Skin epidermis (tissue), 12 donors: ENCODE measurements around the gene ZNF23.
"Not testable (repeated sequence)": the region's sequence is repeated elsewhere in the genome, so short reads cannot be mapped to it uniquely, and the experiment has no call there.

ENCODE experiments used
- H3K27ac ChIP-seq, 21 experiments: fragments of 200-600 bp; sonication (generic) in 11 of 21; one replicate each; pipeline ENCODE4 v1.5.0; 2020; ENCODE audit warnings: mild to moderate bottlenecking in 3 of 21, inconsistent platforms in 2 of 21, moderate library complexity in 2 of 21
- H3K4me3 ChIP-seq, 7 experiments: fragments of 200-600 bp; sonication (generic) in 2 of 7; one replicate each; pipeline ENCODE4 v1.5.0; 2020; ENCODE audit warnings: inconsistent platforms in 2 of 7, mild to moderate bottlenecking in 2 of 7, moderate library complexity in 1 of 7

Gene ZNF23

DNA sequence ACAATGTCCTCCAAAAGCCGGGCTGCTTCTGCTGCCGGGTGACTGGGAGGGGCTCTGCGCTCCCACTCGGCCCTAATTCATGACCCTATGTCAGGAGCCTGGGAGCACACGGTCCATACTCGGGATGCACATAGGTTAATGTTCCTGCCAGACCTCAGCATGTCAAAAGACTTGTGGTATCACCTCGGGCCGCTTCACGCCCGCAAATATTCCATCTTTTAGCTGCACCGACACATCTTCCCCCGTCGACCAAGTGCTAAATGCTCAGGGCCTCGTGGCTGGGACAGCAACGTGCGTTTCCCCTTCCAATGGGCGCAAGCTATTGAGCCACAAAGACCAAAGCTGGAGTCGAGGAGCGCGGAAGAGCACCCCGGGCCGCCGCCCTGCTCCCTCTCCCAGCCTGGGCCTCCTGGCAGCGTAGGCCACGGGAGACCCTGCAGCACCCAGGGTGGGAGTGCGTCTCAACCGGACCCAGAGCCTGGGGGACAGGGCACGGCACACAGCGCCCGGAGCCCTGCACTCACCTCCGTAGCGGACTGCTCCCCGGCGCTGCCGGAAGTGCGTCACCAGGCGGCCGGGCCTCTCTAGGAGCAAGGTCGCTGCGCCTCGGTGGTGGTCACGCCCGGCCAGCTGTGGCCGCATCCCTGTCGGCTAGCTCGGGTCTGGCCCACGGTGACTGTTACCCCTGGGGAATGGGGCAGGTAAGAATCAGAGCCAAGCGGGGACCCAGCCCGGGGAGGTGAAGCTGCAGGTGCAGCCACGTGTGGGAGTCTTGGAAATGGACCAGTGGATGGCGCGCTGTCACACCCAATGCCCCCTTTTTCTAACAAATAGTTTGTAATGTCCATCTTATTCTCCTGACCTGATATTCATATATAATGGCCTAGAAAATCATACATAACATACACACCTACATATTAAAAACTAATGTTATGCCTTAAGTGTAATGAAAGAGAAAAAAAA, at the start of gene ZNF23:
ZNF23 (minus strand) TSS at position 562 of the 963 bp plus-strand sequence. CDS start 5,451 bp downstream, outside the sequence.
- peak within 1 kb of the TSS; percentile 70 to 96 (median 90) for H3K4me3 ChIP-seq
- peak within 1 kb of the TSS; percentile 34 to 93 (median 87) for H3K27ac ChIP-seq

DNA sequence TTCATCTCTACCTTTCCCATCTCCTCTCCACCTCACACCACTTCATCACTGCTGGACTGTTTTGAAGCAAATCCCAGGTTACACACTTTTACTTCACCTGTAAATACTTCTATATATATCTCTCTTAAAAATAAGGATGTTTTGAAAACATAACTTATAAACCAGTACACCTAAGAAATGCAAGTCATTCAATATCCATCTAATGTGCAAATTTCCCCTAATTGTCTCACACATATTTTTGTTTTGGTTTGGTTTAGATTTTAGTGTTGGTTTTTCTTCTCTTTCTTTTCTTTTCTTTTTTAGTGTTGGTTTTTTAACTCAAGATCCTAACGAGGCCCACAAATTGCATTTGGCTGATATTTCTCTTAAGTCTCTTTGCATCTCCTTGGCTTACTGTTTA, 45.0 kb upstream of the ZNF23 start:
- no peak overlapping the region for H3K27ac ChIP-seq
- H3K4me3 ChIP-seq = no peak overlapping the region

DNA sequence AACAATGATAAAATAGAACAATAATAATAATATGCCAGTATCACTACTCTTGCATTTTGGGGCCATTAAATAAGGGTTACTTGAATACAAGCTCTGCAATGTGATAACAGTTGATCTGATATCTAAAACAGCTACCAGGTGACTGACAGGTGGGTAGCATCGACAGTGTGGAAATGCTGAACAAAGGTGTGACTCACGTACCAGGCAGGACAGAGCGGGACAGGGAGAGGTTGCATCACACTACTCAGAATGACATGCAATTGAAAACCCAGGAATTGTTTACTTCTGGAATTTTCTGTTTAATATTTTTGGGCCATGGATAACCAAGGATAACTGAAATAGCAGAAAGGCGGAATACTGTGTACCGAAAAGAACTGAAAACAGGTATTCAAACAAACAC, 42.9 kb upstream of the ZNF23 start:
- H3K4me3 ChIP-seq = no peak overlapping the region

DNA sequence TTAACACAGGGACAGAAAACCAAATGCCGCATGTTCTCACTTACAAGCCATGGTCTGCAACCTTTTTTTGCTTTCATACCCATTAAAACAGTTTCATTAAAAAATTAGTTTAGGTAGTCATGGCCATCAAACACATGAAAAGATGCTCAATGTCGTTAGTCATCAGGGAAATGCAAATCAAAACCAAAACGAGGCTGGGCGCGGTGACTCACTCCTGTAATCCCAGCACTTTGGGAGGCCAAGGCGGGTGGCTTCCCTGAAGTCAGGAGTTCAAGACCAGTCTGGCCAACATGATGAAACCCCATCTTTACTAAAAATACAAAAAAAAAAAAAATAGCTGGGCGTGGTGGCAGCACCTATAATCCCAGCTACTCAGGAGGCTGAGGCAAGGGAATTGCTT, 42.0 kb upstream of the ZNF23 start:
- H3K4me3 ChIP-seq, H3K27ac ChIP-seq: not testable (repeated sequence)

More for the DNA sequence above, 42.9 kb upstream of the ZNF23 start:
- no peak overlapping the region for H3K27ac ChIP-seq

DNA sequence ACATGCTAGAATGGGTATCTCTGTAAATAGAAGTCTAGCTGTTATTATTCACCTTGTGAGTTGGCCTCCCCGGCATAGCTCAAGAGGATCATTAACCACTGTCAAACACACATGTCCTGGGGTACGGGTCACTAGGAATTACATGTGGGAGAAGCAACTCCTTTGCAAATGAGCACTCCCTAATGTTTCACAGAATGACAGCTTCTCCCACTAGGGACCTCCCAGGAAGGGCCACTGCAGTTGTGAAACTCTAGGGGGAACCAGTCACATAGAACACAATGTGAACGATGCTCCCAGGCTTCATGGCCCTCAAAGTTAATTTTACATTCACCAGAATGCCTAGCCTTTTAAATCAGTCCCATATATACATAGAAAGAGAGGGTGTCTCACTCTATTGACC, 39.5 kb upstream of the ZNF23 start:
- H3K27ac ChIP-seq = no peak overlapping the region
- no peak overlapping the region for H3K4me3 ChIP-seq

DNA sequence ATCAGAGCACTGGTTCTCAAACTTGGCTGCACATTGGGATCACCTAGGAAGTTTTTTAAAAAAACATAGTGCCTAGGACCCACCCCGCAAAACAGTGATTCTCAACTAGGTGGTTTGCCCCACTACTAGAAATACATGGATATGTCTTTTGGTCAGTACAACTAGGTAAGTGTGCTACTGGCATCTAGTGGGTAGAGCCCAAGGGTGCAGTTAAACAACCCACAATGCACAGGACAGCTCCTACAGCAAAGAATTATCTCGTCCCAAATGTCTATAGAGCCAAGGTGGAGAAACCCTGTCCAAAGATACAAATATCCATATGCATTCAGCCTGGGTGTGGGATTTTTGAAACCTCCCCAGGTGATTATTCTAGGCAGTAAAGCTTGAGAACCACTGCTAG, 38.9 kb upstream of the ZNF23 start:
- H3K27ac ChIP-seq = no peak overlapping the region
- no peak overlapping the region for H3K4me3 ChIP-seq

DNA sequence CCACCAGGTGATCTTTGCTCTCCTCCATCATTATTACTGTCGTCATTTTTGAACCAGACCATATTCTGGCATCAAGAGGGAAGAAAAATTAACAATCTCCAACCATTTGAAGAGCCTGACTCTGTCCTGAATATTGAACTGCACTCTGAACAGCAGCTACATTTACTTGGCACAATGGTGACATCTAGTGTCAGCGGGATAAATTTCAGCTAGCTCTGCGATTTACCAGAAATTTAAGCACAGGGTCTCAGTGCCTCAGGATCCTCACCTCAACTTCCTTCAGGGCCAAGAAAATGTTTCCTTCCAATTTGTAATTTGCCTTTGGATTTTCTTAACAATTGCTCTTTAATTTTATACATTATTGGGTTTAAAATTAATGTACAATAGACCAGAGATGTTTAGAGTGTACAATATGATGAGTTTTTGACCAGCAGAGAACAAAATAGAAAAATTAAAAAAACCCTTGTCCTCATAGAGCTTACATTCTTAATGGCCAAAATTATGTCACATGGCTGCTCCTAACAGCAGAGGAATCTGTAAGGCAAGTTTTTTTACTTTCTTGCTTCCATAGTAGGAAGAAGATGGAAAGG, 37.8 kb upstream of the ZNF23 start:
- Histone ChIP-seq H3K27ac (no peak overlapping the region), H3K4me3 (no peak overlapping the region)

DNA sequence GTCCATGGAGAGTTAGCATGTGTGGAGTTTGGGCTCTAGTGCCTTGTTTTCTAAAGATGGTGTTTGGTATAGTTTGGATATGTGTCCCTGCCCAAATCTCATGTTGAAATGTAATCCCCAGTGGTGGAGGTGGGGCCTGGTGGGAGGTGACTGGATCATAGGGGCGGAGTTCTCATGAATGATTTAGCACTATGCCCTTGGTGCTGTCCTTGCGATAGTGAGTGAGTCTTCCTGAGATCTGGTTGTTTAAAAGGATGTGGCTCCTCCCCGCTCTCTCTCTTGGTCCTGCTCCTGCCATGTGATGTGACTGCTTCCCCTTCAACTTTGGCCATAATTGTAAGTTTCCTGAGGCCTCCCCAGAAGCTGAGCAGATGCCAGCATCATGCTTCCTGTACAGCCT, 36.0 kb upstream of the ZNF23 start:
- no peak overlapping the region for H3K27ac ChIP-seq
- H3K4me3 ChIP-seq = no peak overlapping the region

DNA sequence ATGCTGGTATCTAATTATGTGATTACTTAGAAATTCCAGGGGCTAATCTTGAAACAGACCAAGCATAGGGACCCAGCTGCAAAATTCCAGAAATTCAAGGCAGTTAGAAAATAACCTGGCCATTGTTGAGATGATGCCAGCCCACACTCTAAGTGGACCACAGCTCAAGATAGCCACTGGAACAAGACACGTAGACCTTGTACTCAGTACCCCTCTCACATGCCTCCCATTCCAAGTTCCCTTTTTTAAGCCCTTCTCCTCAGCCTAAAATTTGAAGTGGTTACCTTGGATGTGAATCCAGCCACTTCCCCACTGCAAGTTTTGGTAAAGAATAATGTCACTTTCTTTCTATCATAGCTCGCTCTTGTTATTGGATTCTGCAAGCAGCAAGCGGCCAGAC, 31.2 kb upstream of the ZNF23 start:
- H3K4me3 ChIP-seq = no peak overlapping the region
- H3K27ac ChIP-seq = no peak overlapping the region

DNA sequence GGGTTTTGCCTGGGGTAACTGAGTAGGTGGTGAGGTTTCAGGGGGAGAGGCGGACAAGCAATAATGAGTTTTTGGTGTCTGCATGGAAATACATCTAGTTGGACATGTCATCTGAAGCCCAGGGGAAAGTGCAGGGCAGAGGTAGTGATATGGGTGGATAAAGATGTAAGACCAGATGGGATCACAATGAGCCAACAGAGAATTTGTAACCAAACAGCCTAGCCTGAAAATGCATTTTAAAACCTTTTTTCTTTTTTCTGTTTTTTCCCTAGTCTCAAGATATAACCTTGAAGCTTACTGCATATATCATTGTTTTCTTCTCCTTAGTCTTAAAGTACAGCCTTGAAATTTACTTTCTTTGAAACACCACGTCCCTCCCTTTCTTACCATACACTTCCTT, 30.7 kb upstream of the ZNF23 start:
- H3K4me3 ChIP-seq = no peak overlapping the region
- H3K27ac ChIP-seq = no peak overlapping the region

DNA sequence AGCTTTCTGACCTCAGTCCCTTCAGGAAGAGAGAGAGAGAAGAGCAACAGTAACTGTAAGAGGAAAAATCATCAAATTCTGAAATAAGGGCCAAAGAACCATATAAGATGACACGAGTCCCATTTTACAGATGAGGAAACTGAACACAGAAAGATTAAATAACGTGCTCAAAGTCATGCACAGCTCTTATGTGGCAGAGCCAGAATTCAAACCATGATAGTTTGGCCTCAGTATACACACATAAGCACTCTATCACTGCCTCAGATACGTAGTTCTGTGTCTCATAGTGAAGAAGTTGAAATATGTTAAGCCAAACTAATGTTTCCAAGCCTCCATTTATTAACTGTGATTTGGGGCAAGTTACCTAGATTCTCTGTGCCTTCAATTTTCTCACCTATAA, 29.0 kb upstream of the ZNF23 start:
- Histone ChIP-seq H3K27ac (no peak overlapping the region), H3K4me3 (no peak overlapping the region)

DNA sequence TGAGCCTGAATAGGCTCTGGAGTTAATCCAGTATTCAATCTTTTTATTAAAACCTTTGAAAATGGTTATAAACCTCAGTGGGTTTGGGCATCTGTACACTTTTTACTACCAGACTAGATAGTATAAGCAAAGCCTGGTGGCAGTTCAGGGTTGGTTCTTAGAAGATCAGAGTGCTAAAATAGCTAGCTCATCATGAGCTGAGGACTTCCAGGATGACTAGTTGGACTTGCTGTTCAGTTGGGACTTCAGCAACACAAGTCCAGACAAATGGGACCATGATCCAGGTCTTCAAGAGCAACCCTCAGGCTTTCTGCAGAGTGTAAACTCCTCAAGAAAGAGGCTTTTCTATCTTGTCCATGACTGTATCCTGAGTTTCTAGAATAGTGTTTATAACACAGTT, 28.3 kb upstream of the ZNF23 start:
- no peak overlapping the region for H3K4me3 ChIP-seq
- H3K27ac ChIP-seq = no peak overlapping the region

DNA sequence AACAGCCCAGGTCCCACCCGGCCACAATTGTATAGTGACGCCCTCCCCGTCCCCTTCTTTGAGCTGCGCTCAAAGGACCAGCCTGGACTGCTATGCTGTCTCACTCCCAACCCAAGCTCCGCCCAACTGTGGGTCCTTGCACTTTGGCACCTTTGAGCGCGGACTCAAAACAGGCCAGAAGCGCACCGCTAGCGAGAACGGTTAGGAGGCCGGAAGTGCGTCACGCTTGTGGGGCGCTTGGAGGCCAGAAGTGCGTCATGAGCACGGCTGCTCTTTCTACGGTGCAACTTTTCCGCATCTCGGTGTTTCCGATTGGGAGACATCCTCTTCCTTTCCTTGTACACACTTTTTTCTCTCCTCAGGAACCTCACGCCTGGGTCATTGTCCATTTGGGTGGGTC, 27.1 kb upstream of the ZNF23 start, which contains the start of gene ZNF19:
ZNF19 (minus strand) TSS at position 203 of the 400 bp plus-strand sequence. CDS start 7,210 bp downstream, outside the sequence.
- Histone ChIP-seq H3K4me3 (no peak within 1 kb of the TSS), H3K27ac (no peak within 1 kb of the TSS)

DNA sequence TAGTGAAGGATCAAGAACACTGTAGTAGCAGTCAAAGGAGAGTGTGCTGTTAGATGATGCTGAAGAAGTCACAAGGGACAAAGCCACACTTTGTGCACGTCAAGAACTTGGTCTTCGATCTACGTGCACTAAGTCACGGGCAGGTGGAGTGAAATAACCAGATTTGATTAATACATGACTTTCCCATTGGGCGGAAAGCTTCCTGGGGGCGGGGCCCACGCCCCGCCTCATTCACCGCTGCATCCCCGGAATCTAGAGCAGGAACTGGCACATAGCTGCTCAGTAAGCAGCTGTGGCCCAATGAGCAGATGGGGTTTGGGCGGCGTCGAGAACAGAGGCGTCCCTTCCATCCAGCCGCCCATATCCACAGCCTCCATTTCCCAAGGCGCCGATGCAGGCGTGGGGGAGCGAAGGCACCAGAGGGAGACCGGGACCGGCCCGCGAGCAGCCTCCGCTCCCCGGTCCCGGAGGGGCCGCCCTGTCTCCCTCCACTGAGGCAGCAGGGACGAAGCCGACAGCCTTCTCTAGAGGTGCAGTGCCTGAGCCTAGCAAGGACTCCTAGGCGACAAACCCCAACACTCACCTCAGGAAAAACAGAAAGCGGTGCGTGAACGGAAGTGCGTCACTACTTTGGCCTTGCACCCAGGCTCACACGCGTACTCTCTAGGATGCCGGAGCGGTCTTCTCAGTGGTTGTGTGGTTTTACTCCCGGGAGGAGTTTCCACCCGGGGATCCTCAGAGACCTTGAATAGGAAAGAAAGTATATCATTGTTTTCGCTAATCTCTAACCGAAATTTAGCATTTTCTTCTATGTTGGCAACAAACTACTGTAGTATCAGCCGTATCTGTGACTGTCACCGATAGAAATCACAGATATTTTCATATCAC, 22.2 kb upstream of the ZNF23 start:
- Histone ChIP-seq H3K4me3 (peak overlapping the region; percentile 62 to 94 (median 83)), H3K27ac (peak overlapping the region; percentile 58 to 99 (median 92))

DNA sequence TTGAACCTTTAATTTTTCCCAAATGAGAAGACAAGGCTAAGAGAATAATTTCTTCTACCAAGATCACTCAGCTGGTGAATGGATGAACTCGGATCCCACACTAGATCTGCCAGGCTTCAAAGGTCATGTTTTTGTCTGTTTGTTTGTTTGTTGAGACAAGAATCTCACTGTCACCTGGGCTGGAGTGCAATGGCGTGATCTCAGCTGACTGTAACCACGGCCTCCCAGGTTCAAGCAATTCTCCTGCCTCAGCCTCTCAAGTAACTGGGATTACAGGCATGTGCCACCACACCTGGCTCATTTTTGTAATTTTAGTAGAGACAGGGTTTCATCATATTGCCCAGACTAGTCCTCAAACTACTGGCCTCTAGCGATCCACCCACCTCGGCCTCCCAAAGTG, 20.5 kb upstream of the ZNF23 start:
- H3K4me3 ChIP-seq = no peak overlapping the region
- no peak overlapping the region for H3K27ac ChIP-seq

DNA sequence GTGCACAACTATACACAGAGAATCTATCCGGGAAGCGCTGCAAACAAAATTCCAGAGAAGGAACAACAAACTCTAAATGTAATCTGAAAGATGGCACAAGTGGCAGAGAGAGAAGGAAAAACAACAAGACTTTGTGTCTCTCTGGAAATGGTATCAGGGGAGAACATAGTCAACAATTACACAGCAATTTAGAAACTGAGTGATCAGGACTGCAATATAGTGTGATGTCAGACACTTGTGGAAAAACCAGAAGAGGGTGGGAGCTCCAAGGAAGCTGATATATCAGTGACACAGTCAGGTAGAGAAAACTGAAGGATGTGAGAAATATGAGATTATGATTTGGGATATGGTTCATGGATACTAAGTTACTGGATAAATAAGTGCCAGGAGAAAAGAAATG, 18.9 kb upstream of the ZNF23 start:
- Histone ChIP-seq H3K4me3 (no peak overlapping the region), H3K27ac (no peak overlapping the region)

DNA sequence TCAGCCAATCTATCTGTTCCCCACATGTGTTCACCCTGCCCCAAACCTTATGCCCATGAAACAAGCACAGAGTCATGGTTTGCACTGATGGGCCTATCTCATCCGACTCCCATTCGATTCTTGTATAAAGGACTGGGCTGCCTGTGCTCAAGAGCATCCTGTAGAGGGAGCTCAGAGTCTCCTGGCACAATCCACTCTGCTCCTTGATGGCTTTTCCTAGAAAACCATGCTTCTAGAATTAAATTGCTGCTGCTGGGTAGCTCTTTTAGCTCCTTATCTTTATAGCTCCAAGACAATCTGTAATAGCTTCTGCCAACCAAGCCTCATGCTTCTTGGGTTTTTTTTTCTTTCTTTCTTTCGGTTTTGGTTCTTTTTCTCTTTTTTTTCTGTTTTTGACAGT, 17.4 kb upstream of the ZNF23 start:
- Histone ChIP-seq H3K4me3 (no peak overlapping the region), H3K27ac (no peak overlapping the region)

DNA sequence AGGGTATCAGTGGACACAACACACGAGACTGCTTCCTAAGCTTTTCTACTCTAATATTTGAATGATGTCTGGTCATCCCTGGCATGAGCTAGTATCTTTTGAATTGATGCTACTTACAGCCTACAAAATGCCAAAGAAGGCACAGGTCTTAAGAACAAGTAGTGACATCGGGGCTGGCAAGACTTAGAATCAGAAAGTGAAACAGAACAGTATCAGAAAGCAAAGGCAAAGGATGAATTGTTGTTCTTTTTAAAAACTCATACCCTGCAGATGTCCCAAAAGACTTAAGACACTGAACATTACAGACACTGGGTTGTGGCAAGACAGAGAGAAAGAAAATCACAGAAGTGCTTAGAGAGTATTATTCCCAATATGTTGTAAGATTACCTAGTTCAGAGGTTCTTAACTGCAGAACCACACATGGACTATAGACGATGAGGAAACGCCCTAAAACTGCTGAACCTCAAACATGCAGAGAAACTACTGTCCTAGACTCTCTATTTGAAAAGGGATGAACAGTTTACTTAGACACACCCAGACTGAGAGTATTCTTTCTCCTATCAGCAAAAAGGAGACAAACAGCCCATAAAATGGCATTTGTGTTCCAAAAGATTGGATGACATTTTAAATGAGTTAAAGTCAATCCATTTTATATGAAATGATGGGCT, 14.5 kb upstream of the ZNF23 start:
- Histone ChIP-seq H3K27ac (no peak overlapping the region), H3K4me3 (no peak overlapping the region)

DNA sequence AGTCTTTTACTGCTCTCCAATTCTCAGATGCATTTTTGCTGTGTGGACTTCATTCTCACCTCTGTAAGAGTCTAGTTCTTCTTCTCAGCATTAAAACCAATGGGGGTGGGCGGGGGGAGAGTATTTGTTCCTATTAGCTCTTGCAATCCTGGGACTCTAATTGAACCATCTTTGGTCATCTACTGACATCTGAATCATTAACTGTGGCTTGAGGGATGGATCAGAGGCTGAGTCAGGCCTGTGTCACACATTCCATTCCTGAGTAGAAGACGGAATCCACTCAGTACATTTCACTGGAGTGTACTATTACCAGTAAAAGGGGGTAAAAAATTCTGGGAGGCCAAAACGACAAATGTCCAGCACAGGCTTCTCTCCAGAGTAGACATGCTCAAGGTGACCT, 12.8 kb upstream of the ZNF23 start:
- Histone ChIP-seq H3K27ac (no peak overlapping the region), H3K4me3 (no peak overlapping the region)

DNA sequence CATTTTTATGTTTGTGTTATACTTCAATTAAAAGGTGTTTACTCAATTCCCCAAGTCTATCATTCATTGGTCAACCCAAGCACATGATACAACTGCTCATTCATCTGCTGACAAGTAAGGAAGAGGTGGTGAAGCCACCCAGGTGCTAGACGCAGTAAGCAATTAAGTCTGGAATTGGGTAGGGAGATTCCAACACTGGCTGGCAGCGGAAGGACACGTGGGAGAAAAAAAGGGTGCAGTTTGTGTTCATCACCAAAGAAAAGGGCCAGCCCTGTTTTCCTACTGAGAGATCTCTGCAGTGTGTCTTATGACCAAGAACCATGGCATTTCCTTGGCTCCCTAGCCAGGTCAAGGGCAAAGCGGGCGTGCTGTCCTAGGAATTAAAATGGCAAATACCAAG, 11.8 kb upstream of the ZNF23 start:
- no peak overlapping the region for H3K4me3 ChIP-seq
- no peak overlapping the region for H3K27ac ChIP-seq
